MCF 10A (cell line): Measurements from ENCODE around the gene AGAP1. TPM values are rescaled to one million over a fixed set of nuclear protein-coding genes. Genes with fewer than 3 reads are reported as not detected.

Experiments
- BruUV-seq: library from RNA; stranded (reverse); fragments of 400-500 nt; replicated peaks from 2 replicates; lab custom pipeline; 2021; lab: Mats Ljungman, UMichigan
- CTCF ChIA-PET: fragments of 300-600 bp; sonication (Branson Sonifier 250); formaldehyde crosslinking; extraction: SDS; loops from one replicate; lab custom pipeline; 2021; ENCODE audit warnings: antibody characterized with exemption, inconsistent platforms; lab: Yijun Ruan, JAX
- POLR2A ChIA-PET: fragments of 300-600, 350-650 bp; sonication (Branson Sonifier 250); formaldehyde crosslinking; extraction: SDS; loops from one replicate; lab custom pipeline; 2020; ENCODE audit warnings: antibody characterized with exemption, inconsistent platforms; lab: Yijun Ruan, JAX
- DNase-seq: peaks from one replicate; pipeline ENCODE4 v3.0.0-alpha.2; 2018; ENCODE audit not compliant: unreplicated experiment
- H3K27ac Mint-ChIP-seq: one replicate; pipeline ENCODE4 v1.8.0; 2022; ENCODE audit warnings: mild to moderate bottlenecking, low read depth, mixed read lengths; ENCODE audit not compliant: unreplicated experiment
- H3K27me3 Mint-ChIP-seq: one replicate; pipeline ENCODE4 v1.8.0; 2022; ENCODE audit warnings: mixed read lengths; ENCODE audit not compliant: insufficient read depth, unreplicated experiment
- H3K36me3 Mint-ChIP-seq: one replicate; pipeline ENCODE4 v1.8.0; 2022; ENCODE audit warnings: mild to moderate bottlenecking, moderate library complexity, mixed read lengths; ENCODE audit not compliant: insufficient read depth, unreplicated experiment
- H3K4me1 Mint-ChIP-seq: one replicate; pipeline ENCODE4 v1.8.0; 2022; ENCODE audit warnings: mixed read lengths; ENCODE audit not compliant: insufficient read depth, unreplicated experiment
- H3K4me3 Mint-ChIP-seq: one replicate; pipeline ENCODE4 v1.8.0; 2022; ENCODE audit warnings: mild to moderate bottlenecking, moderate library complexity, mixed read lengths; ENCODE audit not compliant: unreplicated experiment
- H3K9me3 Mint-ChIP-seq: one replicate; pipeline ENCODE4 v1.8.0; 2022; ENCODE audit warnings: mixed read lengths; ENCODE audit not compliant: unreplicated experiment
- CTCF ChIP-seq: fragments of 200-600 bp; IDR thresholded peaks from one replicate; pipeline ENCODE4 v1.8.0; 2022; ENCODE audit warnings: antibody characterized with exemption, mild to moderate bottlenecking; ENCODE audit not compliant: unreplicated experiment
- intact Hi-C: fragments of 100-400 bp; cut with micrococcal nuclease; formaldehyde crosslinking; loops from 2 replicates; pipeline ENCODE4 v1.14.1; 2022
- total RNA-seq: library from RNA; stranded (reverse); gene quantifications from 2 replicates; pipeline ENCODE4 v1.2.3, GENCODE V29; 2022

Gene AGAP1
- total RNA-seq, 1 experiment from 2014 or later = 41.3 TPM

GRCh38 chr2:236034974-236035373 lies 541.1 kb downstream of the AGAP1 start:
- DNase-seq = no peak
- no peak for TF ChIP-seq CTCF
- no peaks in the 10 kb centered on the region for H3K9me3 Mint-ChIP-seq
- ChIA-PET CTCF (no interaction called here), POLR2A (no interaction called here)
- no peaks in the 10 kb centered on the region for H3K4me1 Mint-ChIP-seq
- H3K27me3 Mint-ChIP-seq = no peaks in the 10 kb centered on the region
- H3K36me3 Mint-ChIP-seq = peaks cover 28% of the 10 kb centered on the region
- BruUV-seq = no TSS peak
- intact Hi-C loops = no loop called here
- no peak overlapping the region for H3K4me3 Mint-ChIP-seq
- H3K27ac Mint-ChIP-seq = no peak overlapping the region

- CTCF ChIA-PET = interaction anchor here (0.6 kb wide), 1 partner anchor 87 kb away, joined by 3 read pairs; no protein-coding TSS in a partner anchor
- no TSS peak for BruUV-seq
- no peaks in the 10 kb centered on the region for H3K27me3 Mint-ChIP-seq
- intact Hi-C loops = no loop called here
- no peak for DNase-seq
- no peak overlapping the region for H3K27ac Mint-ChIP-seq
- POLR2A ChIA-PET = no interaction called here
- no peaks in the 10 kb centered on the region for H3K9me3 Mint-ChIP-seq
- no peak for TF ChIP-seq CTCF
- H3K4me1 Mint-ChIP-seq = peaks cover 7% of the 10 kb centered on the region
- H3K36me3 Mint-ChIP-seq = peaks cover 26% of the 10 kb centered on the region
- H3K4me3 Mint-ChIP-seq = no peak overlapping the region
Measured at GRCh38 chr2:236036045-236036444, 542.2 kb downstream of the AGAP1 start.

GRCh38 chr2:236038096-236038495 lies 544.3 kb downstream of the AGAP1 start:
- TF ChIP-seq CTCF = no peak
- Mint-ChIP-seq H3K4me1 (peaks cover 13% of the 10 kb centered on the region), H3K9me3 (no peaks in the 10 kb centered on the region), H3K27me3 (no peaks in the 10 kb centered on the region), H3K36me3 (peaks cover 37% of the 10 kb centered on the region), H3K27ac (no peak overlapping the region), H3K4me3 (no peak overlapping the region)
- POLR2A ChIA-PET = no interaction called here
- no TSS peak for BruUV-seq
- CTCF ChIA-PET = no interaction called here
- no peak for DNase-seq
- intact Hi-C loops = no loop called here

GRCh38 chr2:236040600-236041328 lies 546.9 kb downstream of the AGAP1 start:
- CTCF ChIA-PET = no interaction called here
- peak overlapping the region; percentile 12 for H3K27ac Mint-ChIP-seq
- no TSS peak for BruUV-seq

More at GRCh38 chr2:236040600-236041328, 546.9 kb downstream of the AGAP1 start:
- intact Hi-C loops = no loop called here
- TF ChIP-seq CTCF = no peak
- peaks cover 40% of the 10 kb centered on the region for H3K36me3 Mint-ChIP-seq
- H3K4me1 Mint-ChIP-seq = peaks cover 13% of the 10 kb centered on the region
- peak; percentile 45 for DNase-seq
- POLR2A ChIA-PET = interaction anchor here (0.6 kb wide), 1 partner anchor 107 kb away, joined by 3 read pairs; no protein-coding TSS in a partner anchor
- H3K9me3 Mint-ChIP-seq = no peaks in the 10 kb centered on the region
- no peak overlapping the region for H3K4me3 Mint-ChIP-seq
- no peaks in the 10 kb centered on the region for H3K27me3 Mint-ChIP-seq
